Measurements from ENCODE around the gene ERH. TPM values are rescaled to one million over a fixed set of nuclear protein-coding genes. Genes with fewer than 3 reads are reported as not detected.

ERH gene
- total and polyA plus RNA-seq, 2 donors (not counting 1 experiment from before 2014, with no cell fraction given): 29.3 to 169 TPM

DNA sequence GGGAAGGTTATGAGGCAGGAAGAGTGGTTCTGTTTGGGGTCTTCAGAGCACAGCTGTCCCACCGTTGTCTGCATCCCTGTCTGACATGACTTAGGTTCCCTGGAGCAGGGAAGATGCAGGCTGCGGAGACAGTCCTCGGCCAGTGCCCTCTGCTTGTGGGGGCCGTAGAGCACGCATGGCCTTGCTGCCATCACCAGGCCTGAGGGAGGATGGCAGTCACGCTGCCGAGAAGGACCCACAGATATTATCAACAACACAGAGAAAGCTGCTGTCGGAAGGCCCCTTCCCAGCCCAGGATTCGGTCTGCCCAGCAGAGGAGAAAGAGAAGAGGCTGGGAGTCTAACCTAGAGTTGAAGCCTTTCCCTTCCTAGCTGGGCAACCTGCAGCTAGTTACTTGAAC lies 35.0 kb downstream of the ERH start:
- ATAC-seq (ENCODE audit: low read depth) (no peak), DNase-seq (no peak)
- H3K9me3 Mint-ChIP-seq (ENCODE audit: insufficient read depth): no peaks in the 10 kb centered on the region
- H3K4me1 ChIP-seq (ENCODE audit: control insufficient read depth in 2 of 2, insufficient read depth in 2 of 2, low read length in 2 of 2): peaks cover 10% of the 10 kb centered on the region in 2 donors
- H3K4me3 Mint-ChIP-seq: no peak overlapping the region
- no peak overlapping the region for H3K4me2 ChIP-seq (replicated peaks; ENCODE audit: low read depth, low read length, poor library complexity, severe bottlenecking)
- H3K27me3 ChIP-seq (replicated peaks in 1 of 4; ENCODE audit: control extremely low read depth in 1 of 4, control insufficient read depth in 3 of 4, insufficient read depth in 4 of 4, low read length in 3 of 4): peaks cover 0 to 5% (median 1%) of the 10 kb centered on the region in 4 experiments
- peaks cover 21% of the 10 kb centered on the region for H3K4me1 Mint-ChIP-seq
- H3K36me3 ChIP-seq (replicated peaks in 1 of 2; ENCODE audit: control extremely low read depth in 1 of 2, control insufficient read depth in 1 of 2, extremely low read depth in 1 of 2, insufficient read depth in 2 of 2, low read length in 1 of 2): no peaks in the 10 kb centered on the region
- H4K20me1 ChIP-seq (ENCODE audit: control insufficient read depth, insufficient read depth, low read length, poor library complexity, severe bottlenecking): no peaks in the 10 kb centered on the region
- no peak overlapping the region for H3K4me3 ChIP-seq (ENCODE audit: control extremely low read depth in 1 of 5, extremely low read depth in 1 of 5, insufficient read depth in 1 of 5, low read depth in 2 of 5, low read length in 4 of 5)
- ChIA-PET POLR2A (no interaction called here), CTCF (interaction anchor here (1.2 kb wide), 1 partner anchor 120 kb away, joined by 3 read pairs; no protein-coding TSS in a partner anchor)
- intact Hi-C loops (cut with micrococcal nuclease): no loop called here
- no peaks in the 10 kb centered on the region for H3K9me3 ChIP-seq (ENCODE audit: control extremely low read depth in 1 of 3, control insufficient read depth in 2 of 3, insufficient read depth in 1 of 3, low read length in 2 of 3)
- TF ChIP-seq, protein P1, sequence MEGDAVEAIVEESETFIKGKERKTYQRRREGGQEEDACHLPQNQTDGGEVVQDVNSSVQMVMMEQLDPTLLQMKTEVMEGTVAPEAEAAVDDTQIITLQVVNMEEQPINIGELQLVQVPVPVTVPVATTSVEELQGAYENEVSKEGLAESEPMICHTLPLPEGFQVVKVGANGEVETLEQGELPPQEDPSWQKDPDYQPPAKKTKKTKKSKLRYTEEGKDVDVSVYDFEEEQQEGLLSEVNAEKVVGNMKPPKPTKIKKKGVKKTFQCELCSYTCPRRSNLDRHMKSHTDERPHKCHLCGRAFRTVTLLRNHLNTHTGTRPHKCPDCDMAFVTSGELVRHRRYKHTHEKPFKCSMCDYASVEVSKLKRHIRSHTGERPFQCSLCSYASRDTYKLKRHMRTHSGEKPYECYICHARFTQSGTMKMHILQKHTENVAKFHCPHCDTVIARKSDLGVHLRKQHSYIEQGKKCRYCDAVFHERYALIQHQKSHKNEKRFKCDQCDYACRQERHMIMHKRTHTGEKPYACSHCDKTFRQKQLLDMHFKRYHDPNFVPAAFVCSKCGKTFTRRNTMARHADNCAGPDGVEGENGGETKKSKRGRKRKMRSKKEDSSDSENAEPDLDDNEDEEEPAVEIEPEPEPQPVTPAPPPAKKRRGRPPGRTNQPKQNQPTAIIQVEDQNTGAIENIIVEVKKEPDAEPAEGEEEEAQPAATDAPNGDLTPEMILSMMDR (IDR thresholded peaks at IDR 0.05): no peak
- no peak for TF ChIP-seq EZH2 (IDR thresholded peaks at IDR 0.05; ENCODE audit: borderline replicate concordance, insufficient read depth, low read depth, low read length, poor library complexity, severe bottlenecking)
- WGBS (ENCODE audit: insufficient coverage): 85% methylated on average over 5 of the region's 9 CpGs
- no peaks in the 10 kb centered on the region for H3K79me2 ChIP-seq (ENCODE audit: control insufficient read depth, insufficient read depth, low read length)
- H3K27ac Mint-ChIP-seq: no peak overlapping the region
- no peak overlapping the region for H3K27ac ChIP-seq (ENCODE audit: low read length in 2 of 2)
- H3K27me3 Mint-ChIP-seq: no peaks in the 10 kb centered on the region
- no peak overlapping the region for H3K9ac ChIP-seq (ENCODE audit: low read length)
- H2AFZ ChIP-seq (ENCODE audit: insufficient read depth, low read depth, low read length, poor library complexity, severe bottlenecking): no peak overlapping the region

DNA sequence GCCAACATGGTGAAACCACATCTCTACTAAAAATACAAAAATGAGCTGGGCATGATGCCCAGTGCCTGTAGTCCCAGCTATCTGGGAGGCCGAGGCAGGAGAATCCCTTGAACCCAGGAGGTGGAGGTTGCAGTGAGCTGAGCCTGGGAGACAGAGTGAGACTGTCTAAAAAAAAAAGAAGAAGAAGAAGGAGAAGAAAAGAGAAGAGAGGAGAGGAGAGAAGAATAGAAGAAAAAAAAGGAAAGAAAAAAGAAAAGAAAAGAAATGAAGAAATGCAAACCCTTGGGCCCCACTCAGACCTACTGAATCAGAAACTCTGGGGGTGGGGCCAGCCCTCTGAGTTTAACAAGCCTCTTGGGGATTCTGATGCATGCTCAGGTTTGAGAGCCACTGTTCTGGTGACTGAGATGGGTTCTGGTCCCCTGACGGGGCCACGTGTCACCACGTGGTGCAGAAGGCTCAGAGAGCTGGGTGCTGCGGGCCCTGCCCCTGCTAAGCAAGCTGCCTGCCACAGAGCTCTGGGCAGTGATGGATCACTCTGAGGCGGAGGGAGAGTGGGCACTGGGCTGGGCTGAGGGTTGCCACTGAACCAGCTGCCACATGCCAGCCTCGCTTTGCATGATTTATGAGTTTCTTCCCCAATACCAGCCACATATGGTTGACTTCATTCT lies 37.5 kb downstream of the ERH start:
- H3K27ac Mint-ChIP-seq: no peak overlapping the region

More for the DNA sequence above, 37.5 kb downstream of the ERH start:
- no peak overlapping the region for H3K9ac ChIP-seq (ENCODE audit: low read length)
- ATAC-seq (ENCODE audit: low read depth) (peak; percentile 87), DNase-seq (peak; percentile 54)
- Mint-ChIP-seq H3K4me1 (peaks cover 26% of the 10 kb centered on the region), H3K4me3 (no peak overlapping the region), H3K27me3 (no peaks in the 10 kb centered on the region), H3K9me3 (ENCODE audit: insufficient read depth) (no peaks in the 10 kb centered on the region)
- CTCF ChIA-PET: interaction anchor here (0.6 to 1.2 kb wide), 2 partner anchors 13 to 37 kb away, joined by 3 to 4 read pairs; partner anchors contain the start of gene ERH
- TF ChIP-seq EZH2 (IDR thresholded peaks at IDR 0.05; ENCODE audit: borderline replicate concordance, insufficient read depth, low read depth, low read length, poor library complexity, severe bottlenecking): no peak
- TF ChIP-seq, protein P1 (IDR thresholded peaks at IDR 0.05): no peak
- peak overlapping the region; percentile 60 for H2AFZ ChIP-seq (ENCODE audit: insufficient read depth, low read depth, low read length, poor library complexity, severe bottlenecking)
- no peaks in the 10 kb centered on the region for H3K9me3 ChIP-seq (ENCODE audit: control extremely low read depth in 1 of 3, control insufficient read depth in 2 of 3, insufficient read depth in 1 of 3, low read length in 2 of 3)
- H3K4me2 ChIP-seq (replicated peaks; ENCODE audit: low read depth, low read length, poor library complexity, severe bottlenecking): peak overlapping the region; percentile 44
- WGBS (ENCODE audit: insufficient coverage): 33% methylated on average over 7 of the region's 7 CpGs
- peaks cover 10 to 17% of the 10 kb centered on the region in 2 donors for H3K4me1 ChIP-seq (ENCODE audit: control insufficient read depth in 2 of 2, insufficient read depth in 2 of 2, low read length in 2 of 2)
- H3K27me3 ChIP-seq (replicated peaks in 1 of 4; ENCODE audit: control extremely low read depth in 1 of 4, control insufficient read depth in 3 of 4, insufficient read depth in 4 of 4, low read length in 3 of 4): peaks cover 0 to 5% (median 0%) of the 10 kb centered on the region in 4 experiments
- intact Hi-C loops (cut with micrococcal nuclease): no loop called here
- POLR2A ChIA-PET: interaction anchor here (0.7 kb wide), 2 partner anchors 12 to 13 kb away, joined by 3 read pairs; no protein-coding TSS in a partner anchor
- no peaks in the 10 kb centered on the region for H4K20me1 ChIP-seq (ENCODE audit: control insufficient read depth, insufficient read depth, low read length, poor library complexity, severe bottlenecking)
- no peak overlapping the region for H3K27ac ChIP-seq (ENCODE audit: low read length in 2 of 2)
- H3K79me2 ChIP-seq (ENCODE audit: control insufficient read depth, insufficient read depth, low read length): no peaks in the 10 kb centered on the region
- H3K36me3 ChIP-seq (replicated peaks in 1 of 2; ENCODE audit: control extremely low read depth in 1 of 2, control insufficient read depth in 1 of 2, extremely low read depth in 1 of 2, insufficient read depth in 2 of 2, low read length in 1 of 2): no peaks in the 10 kb centered on the region
- no peak overlapping the region for H3K4me3 ChIP-seq (ENCODE audit: control extremely low read depth in 1 of 5, extremely low read depth in 1 of 5, insufficient read depth in 1 of 5, low read depth in 2 of 5, low read length in 4 of 5)
